HG03025 (cell line): ENCODE results near the gene CTDP1.
"Not testable (repeated sequence)": the region's sequence is repeated elsewhere in the genome, so short reads cannot be mapped to it uniquely, and the experiment has no call there.

ENCODE experiments used
- ATAC-seq: cut with Tn5 transposase; IDR thresholded peaks from one replicate; pipeline ENCODE4 v1.9.1; 2021; ENCODE audit warnings: mild to moderate bottlenecking, moderate library complexity; ENCODE audit not compliant: unreplicated experiment, low FRiP score

Gene CTDP1

DNA sequence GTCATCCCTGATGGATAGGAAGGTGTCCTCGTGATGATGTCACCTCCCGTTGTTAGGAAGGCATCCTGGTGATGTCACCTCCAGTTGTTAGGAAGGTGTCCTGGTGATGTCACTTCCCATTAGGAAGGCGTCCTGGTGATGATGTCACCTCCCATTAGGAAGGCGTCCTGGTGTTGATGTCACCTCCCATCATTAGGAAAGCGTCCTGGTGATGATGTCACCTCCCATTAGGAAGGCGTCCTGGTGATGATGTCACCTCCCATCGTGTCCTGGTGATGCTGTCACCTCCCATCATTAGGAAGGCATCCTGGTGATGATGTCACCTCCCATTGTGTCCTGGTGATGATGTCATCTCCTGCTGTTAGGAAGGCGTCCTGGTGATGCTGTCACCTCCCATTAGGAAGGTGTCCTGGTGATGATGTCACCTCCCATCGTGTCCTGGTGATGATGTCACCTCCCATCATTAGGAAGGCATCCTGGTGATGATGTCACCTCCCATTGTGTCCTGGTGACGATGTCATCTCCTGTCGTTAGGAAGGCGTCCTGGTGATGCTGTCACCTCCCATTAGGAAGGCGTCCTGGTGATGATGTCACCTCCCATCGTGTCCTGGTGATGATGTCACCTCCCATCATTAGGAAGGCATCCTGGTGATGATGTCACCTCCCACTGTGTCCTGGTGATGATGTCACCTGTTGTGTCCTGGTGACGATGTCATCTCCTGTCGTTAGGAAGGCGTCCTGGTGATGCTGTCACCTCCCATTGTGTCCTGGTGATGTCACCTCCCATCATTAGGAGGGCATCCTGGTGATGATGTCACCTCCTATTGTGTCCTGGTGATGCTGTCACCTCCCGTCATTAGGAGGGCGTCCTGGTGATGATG, 40.1 kb downstream of the CTDP1 start:
- ATAC-seq: not testable (repeated sequence)

DNA sequence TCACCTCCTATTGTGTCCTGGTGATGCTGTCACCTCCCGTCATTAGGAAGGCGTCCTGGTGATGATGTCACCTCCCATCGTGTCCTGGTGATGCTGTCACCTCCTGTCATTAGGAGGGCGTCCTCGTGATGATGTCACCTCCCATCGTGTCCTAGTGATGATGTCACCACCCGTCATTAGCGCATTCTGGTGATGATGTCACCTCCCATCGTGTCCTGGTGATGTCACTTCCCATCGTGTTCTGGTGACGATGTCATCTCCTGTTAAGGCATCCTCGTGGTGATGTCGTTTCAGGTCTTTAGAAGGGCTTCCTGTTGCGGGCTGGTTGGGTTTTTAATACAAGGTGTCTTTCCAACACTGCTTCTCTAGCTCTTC, 40.7 kb downstream of the CTDP1 start:
- no peak for ATAC-seq

DNA sequence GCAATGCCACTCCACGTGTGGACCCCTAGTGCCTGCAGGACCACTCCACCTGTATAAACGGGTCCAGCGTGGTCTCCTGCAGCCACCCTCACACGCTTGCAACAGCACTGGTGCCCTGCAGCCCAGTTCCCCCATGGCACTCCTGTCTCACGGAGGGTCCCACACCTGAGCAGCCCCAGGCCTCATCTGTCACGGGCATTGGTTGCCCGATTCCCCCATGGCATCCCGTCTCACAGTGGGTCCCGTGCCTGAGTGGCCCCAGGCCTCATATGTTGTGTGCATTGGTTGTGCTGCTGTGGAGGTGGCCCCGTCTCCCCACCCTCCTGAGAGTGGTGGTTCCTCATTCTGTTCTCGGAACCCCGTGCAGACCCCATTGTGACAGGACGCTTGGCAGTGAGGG, 43.4 kb downstream of the CTDP1 start:
- ATAC-seq: no peak

DNA sequence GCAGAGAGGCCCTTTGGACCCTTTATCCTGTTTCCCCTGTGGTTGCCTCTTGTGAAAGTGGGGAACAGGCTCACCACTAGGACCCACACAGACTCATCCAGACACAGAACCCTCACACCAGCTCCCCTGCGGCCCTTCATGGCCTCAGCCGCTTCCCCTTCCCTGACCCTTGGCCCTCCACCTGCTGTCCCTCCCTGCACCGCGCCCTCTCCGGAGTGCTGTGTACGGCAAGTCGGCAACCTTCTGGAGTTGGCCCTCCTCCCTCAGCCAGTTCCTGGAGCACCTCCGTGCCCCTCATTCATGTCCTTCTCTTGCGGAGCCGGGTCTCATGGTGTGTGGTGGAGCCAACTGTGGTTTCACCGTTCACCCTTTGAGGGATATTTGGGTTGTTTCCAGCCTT, 44.0 kb downstream of the CTDP1 start:
- ATAC-seq: no peak

DNA sequence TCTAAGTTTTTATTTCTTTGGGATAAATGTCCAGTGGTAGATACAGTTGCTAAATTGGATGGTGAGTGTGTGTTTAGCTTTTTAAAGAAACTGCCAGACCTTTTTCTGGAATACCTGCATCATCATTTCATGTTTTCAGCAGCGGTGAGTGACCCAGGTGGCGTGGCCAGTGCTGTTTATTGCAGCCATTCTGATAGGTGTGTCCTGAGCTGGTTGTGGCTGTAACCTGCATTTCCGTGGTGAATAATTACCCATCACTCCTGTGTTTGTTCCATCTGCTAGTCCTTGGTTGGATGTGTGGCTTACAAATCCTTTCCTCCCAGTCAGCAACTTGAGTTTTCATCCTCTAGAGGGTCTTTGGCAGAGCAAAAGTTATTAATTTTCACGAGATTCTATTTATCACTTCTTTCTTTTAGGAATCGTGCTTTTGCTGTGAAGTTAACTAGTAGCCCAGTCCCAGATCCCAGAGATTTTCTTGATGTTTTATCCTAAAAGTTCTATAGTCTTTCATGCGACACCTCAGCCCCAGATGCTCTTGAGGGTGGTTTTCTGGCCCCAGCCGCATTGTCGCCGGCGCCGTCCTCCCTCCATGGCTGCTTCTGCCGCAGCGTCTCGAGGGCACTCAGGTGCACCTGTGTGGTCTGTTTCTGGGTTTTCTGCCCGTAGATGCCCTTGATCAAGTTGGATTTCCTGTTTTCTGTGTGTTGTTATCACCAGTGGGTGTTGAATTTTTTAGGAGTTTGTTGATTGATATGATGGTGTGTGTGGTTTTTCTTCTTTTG, 44.9 kb downstream of the CTDP1 start:
- ATAC-seq: no peak

DNA sequence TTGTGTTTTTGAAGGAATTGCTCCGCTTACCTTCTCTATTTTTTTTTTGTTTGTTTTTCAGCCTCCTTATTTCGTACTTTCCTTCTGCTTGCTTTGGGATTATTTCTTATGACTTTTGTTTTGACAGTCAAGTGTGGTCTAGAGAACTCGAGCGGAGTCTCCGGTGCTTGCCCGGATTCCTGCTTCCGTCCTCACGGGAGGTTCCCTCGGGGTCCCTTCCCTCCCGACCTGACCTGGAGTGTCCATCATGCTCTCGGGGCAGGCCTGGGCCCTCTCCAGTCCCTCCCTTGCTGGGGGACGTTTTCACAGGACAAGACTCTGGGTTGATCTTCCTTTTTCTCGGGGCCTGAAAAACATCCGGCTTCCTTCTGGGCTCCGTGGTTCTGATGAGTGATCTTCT, 45.9 kb downstream of the CTDP1 start:
- no peak for ATAC-seq

DNA sequence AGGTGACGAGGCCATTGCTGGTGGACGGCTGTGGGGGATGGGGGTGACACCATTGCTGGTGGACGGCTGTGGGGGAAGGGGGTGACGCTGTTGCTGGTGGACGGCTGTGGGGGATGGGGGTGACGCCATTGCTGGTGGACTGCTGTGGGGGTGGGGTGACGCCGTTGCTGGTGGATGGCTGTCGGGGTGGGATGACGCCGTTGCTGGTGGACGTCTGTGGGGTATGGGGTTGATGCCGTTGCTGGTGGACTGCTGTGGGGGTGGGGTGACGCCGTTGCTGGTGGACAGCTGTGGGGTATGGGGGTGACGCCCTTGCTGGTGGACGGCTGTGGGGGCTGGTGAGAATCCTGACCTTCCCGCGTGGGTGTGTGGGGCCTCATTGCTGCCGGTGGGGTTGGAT, 47.1 kb downstream of the CTDP1 start:
- ATAC-seq: no peak

DNA sequence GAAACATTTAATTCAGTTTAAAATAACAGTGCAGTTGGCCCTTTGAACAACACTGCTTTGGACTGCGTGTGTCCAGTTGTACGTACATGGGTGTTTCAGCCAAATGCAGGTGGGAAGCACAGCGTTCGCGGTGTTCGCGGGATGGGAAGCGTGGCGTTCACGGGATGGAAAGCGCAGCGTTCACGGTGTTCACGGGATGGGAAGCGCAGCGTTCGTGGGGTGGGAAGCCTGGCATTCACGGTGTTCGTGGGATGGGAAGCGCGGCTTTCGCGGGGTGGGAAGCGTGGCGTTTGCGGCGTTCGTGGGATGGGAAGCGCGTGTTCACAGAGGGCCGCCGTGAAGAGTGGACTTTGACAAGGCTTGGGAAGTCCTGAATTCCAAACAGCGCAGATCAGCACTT, 47.6 kb downstream of the CTDP1 start:
- no peak for ATAC-seq

DNA sequence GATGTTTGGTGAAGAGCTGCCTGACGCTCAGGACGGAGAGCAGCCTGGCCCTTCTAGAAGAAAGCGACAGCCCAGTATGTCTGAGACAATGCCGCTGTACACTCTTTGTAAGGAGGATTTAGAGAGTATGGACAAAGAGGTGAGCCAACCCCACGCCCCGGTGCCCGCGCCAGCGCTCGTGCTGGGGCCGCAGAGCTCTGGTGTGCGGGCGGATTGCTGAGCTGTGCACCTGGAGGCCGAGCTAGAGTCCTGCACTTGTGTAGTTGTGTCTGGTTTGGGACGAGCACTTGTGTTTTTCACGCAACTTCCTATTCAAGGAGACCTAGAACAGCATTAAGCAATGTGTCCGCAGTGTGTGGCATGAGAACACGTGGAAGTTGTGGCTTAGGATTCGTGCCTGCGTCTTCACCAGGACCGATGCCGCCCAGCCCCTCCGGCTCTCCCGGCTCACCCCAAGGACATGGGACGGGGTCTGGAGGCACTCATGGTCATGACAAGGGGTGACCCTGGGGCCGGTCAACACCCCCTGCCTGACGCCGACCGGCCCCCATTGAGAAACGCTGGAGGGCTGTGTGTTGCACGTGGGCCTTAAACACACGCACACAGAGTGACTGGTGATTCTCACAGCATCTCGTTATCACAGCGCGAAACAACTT, 49.5 kb downstream of the CTDP1 start:
- no peak for ATAC-seq

DNA sequence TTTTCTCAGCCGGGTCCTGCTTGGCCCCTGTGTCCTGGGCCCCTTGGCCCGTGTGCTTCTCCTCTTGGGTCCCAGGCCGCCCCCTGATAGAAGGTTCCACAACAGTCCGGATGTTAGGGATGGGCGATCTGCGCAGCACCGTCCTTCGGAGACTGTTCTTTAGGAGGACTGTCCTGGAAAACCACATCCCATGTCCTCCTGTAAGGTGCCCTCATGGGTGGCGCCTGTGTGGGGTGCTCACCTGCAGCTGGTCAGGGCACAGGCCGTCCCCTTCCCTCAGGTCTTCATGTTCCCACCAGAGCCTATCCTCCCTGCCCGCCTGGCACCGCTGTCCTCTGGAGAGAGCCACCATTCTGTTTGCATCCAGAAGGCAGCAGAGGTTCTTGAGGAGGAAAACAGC, 50.0 kb downstream of the CTDP1 start:
- ATAC-seq: no peak

DNA sequence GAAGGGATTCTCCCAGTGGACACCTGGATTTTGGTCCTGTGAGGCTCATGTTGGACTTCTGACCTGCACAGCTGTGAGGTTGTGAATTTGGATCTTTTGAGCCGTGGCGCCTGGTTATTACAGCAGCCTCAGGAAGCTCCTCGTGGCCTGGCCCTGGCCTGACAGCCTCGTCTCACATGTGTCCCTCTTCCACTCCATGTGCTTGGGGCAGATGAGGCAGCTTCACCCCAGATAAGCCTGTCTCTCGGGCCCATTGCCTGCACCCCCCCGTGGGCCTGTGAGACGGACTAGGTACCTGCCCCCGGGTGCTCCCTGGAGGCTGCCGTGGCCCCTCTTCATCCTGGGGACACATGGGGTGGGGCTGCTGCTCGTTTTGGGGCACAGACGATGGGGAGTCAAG, 51.2 kb downstream of the CTDP1 start:
- no peak for ATAC-seq

DNA sequence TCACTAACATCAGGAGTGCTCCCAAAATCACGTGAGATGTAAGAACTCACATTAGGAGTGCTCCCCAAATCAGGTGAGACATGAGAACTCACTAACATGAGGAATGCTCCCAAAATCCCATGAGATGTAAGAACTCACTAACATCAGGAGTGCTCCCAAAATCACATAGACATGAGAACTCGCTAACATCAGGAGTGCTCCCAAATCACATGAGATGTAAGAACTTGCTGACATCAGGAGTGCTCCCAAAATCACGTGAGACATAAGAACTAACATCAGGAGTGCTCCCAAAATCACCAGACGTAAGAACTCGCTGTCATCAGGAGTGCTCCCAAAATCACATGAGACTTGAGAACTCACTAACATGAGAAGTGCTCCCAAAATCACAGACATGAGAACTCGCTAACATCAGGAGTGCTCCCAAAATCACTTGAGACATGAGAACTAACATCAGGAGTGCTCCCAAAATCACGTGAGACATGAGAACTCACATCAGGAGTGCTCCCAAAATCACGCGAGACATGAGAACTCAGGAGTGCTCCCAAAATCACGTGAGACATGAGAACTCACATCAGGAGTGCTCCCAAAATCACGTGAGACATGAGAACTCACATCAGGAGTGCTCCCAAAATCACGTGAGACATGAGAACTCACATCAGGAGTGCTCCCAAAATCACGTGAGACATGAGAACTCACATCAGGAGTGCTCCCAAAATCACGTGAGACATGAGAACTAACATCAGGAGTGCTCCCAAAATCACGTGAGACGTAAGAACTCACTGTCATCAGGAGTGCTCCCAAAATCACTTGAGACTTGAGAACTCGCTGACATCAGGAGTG, 52.5 kb downstream of the CTDP1 start:
- not testable (repeated sequence) for ATAC-seq

DNA sequence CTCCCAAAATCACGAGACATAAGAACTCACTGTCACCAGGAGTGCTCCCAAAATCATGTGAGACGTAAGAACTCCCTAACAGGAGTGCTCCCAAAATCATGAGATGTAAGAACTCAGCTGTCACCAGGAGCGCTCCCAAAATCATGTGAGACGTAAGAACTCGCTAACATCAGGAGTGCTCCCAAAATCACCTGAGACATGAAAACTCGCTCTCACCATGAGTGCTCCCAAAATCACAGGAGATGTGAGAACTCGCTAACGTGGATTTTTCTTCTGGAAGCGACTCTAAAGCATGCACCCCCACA, 53.1 kb downstream of the CTDP1 start:
- ATAC-seq: no peak

DNA sequence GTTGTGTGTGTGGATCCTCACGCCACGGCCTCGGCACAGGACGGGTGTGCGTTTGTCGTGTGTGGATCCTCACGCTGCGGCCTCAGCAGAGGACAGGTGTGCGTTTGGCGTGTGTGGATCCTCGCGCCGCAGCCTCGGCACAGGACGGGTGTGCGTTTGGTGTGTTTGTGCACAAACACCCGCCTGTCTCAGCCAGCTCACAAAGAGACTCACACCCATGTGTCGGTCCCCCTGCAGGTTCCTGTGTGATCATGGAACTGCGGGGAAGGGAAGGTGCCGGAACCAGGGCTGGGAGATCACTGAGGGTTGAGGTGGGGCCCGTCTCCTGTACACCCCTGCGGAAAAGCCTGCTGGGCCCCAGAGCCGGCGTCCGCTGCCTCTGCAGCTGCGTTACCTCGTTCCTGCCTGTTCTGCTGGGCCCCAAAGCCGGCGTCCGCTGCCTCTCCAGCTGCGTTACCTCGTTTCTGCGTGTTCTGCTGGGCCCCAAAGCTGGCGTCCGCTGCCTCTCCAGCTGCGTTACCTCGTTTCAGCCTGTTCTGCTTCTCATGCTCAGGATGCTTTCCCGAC, 53.6 kb downstream of the CTDP1 start:
- no peak for ATAC-seq

DNA sequence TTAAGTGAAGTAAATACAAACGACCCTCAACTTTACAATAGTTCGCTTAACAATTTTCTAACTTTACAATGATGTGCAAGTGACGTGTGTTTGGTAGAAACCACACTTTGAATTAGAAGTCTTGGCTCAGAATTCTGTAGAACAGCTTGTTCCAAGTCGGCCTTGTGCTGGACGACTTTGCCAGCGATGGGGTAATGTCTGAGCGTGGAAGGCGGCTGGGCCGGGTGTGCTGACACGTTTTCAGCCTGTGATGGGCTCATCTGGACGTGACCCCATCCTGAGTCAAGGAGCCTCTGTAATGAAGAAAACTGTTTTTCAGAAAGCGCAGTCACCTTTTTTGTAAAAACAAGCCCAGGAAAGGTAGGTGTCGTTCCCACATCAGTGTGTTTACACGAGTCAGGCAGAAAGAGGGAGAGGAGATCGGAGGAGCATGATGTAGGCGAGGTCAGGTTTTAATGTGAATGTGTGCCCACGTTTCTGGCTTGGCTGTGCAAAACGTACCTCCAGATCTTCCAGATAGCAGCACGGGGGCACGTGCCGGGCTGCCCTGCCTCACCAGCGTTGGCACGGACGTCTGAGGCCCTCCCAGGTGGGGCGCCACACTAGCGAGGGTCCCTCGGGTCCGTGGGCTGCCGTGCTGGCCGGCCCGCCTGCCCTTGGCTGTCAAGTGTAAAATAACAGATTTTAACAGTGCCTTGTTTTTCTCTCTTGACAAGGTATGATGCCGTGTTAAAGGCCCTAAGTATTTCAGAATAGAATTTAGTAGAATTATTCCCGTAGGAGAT, 54.6 kb downstream of the CTDP1 start:
- no peak for ATAC-seq

DNA sequence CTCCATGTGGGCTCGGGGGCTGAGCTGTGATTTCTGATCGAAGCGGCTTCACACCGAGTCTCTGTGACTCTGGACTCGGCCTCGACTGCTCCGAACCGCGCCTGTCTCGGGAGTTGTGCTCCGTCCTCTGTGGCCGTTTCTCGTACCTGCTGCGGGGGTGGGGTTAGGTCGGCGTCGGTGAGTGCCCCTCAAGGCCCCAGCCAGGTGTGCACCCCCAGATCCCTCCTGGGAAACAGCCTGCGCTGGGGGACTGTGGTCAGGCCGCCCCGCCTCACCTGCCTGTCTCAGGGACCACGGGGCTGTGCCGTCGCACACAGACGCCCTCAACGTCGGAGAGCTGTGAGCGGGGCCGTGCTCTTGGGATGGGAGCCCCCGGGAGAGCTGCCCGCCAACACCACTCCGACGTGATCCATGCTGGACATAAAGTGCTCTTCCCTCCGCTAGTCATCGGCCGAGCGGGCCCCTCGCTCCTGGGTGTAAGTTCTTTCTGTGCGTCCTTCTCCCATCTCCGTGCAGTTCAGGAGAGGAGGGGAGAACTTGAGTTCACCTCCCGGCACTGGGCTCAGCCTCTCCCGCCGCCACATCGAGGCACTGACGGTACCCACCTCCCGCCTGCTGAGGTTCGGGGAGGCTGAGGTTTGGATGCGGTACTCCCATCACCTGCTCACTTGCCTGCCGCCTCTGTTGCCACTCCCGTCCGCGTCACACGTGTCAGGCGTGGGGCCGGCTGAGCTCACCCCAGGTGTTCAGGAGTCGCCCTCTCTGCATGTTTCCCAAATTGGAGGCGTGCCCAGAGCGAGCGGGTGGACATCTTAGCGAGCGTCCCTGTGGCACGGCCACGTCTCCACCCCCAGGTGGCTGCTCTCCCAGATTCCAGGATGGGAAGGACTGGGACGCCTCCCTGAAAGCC, 55.7 kb downstream of the CTDP1 start:
- ATAC-seq: no peak

DNA sequence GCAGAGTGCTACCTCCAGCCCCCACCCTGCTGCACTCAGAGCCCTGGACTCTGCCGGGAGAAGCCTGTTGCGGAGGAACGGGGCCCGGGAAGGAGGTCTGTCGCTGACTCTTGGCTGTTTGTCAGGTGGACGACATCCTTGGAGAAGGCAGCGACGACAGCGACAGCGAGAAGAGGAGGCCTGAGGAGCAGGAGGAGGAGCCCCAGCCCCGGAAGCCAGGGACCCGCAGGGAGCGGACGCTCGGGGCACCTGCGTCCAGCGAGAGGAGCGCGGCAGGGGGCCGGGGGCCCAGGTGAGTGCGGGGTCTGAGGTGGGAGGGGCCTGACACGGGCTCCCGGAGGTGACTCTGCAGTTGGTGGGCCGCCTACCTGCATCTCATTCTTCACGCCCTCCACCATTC, 56.6 kb downstream of the CTDP1 start:
- ATAC-seq: no peak

DNA sequence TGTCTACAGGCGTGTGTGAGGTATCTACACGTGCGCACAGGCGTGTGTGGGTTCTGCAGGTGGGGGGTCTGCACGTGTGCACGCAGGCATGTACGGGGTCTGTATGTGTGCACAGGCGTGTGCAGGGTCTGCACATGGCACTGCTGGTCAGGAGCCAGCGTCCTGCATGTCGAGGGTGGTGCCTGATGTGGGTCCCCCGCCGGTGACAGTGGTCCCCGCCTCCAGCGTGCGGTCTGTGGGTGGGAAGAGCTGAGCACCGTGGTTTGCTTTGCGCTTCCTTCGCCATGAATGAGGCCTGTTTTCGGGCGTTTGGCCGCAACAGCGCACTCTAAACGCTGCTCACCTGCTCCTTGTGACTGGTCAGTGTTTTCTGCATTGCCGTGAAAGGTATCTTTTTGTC, 57.2 kb downstream of the CTDP1 start:
- no peak for ATAC-seq

DNA sequence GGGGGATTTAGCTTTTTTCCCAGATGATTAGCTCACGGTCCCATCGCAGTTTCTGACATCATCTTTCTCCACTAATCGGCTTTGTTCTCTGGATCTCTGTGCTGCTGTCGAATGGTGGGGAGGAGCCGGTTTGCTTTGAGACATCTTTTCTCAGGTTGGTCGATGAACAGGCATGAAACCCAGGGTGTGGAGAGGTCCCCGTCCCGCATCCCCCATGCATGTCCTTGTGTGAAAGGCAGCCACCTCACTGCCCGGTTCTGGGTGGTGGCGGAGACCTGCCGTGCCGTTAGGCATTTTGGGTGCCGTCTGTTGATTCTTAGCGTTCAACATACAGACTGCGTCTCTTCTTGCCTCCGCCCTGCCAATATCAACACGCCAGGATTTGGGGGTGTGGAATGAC, 57.8 kb downstream of the CTDP1 start:
- ATAC-seq: no peak
